Tibial nerve (tissue), 4 donors: Measurements from ENCODE around the gene CHN1.

ENCODE experiments used
- CTCF ChIP-seq, 5 experiments: fragments of 200-600 bp in 3 of 5; fragments of 450-650 bp in 2 of 5; sonication (generic) in 3 of 5; IDR thresholded peaks; one replicate each; pipeline ENCODE4 v1.5.1; 2016 to 2019; ENCODE audit warnings: antibody characterized with exemption in 5 of 5, mild to moderate bottlenecking in 3 of 5, moderate library complexity in 2 of 5
- EP300 ChIP-seq, 2 donors: sonication (generic); formaldehyde crosslinking; IDR thresholded peaks; one replicate each; pipeline ENCODE4 v1.6.1; 2017; ENCODE audit warnings: antibody characterized with exemption in 2 of 2, mild to moderate bottlenecking in 1 of 2
- POLR2A ChIP-seq, 2 donors: fragments of 450-650 bp; IDR thresholded peaks; one replicate each; pipeline ENCODE4 v1.6.1; 2017; ENCODE audit warnings: antibody characterized with exemption in 2 of 2, mild to moderate bottlenecking in 2 of 2, moderate library complexity in 2 of 2

- no peak for TF ChIP-seq CTCF (IDR thresholded peaks at IDR 0.05)
- no peak for TF ChIP-seq POLR2A (IDR thresholded peaks at IDR 0.05)
- no peak for TF ChIP-seq EP300 (IDR thresholded peaks at IDR 0.05)
Observed at GRCh38 chr2:175037941-175038340, 32.8 kb upstream of the CHN1 start.
